ENCODE measurements around the gene DCAF15.

GRCh38 chr19:13982773-13983172 lies 30.5 kb downstream of the DCAF15 start:
- no peak for TF ChIP-seq POLR2A (IDR thresholded peaks at IDR 0.05)
- TF ChIP-seq, protein P1, sequence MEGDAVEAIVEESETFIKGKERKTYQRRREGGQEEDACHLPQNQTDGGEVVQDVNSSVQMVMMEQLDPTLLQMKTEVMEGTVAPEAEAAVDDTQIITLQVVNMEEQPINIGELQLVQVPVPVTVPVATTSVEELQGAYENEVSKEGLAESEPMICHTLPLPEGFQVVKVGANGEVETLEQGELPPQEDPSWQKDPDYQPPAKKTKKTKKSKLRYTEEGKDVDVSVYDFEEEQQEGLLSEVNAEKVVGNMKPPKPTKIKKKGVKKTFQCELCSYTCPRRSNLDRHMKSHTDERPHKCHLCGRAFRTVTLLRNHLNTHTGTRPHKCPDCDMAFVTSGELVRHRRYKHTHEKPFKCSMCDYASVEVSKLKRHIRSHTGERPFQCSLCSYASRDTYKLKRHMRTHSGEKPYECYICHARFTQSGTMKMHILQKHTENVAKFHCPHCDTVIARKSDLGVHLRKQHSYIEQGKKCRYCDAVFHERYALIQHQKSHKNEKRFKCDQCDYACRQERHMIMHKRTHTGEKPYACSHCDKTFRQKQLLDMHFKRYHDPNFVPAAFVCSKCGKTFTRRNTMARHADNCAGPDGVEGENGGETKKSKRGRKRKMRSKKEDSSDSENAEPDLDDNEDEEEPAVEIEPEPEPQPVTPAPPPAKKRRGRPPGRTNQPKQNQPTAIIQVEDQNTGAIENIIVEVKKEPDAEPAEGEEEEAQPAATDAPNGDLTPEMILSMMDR (IDR thresholded peaks at IDR 0.05): no peak

Data from esophagus squamous epithelium (tissue), 4 donors.